ENCODE results near the gene APOB. TPM values are rescaled to one million over a fixed set of nuclear protein-coding genes. Genes with fewer than 3 reads are reported as not detected.
A peak's percentile ranks its signal among the peaks of the same experiment; 100 is the strongest.

The APOB gene
- total and polyA plus RNA-seq, 2 of the 13 experiments (the other 11 are each of a cell fraction or from before 2014, with no cell fraction given), result 1,569 to 2,515 TPM

GRCh38 chr2:21042958-21043743 is 722 bp downstream of the APOB start (continued):
- TF ChIP-seq NCOR1 (IDR thresholded peaks at IDR 0.05; ENCODE audit: borderline replicate concordance, low read length) (peak; percentile 100), PAWR (CRISPR knock-in tag; IDR thresholded peaks at IDR 0.05; ENCODE audit: borderline replicate concordance) (no peak), ZNF138 (CRISPR knock-in tag; IDR thresholded peaks at IDR 0.05; ENCODE audit: low read depth) (no peak), ZNF780A (CRISPR knock-in tag; IDR thresholded peaks at IDR 0.05) (peak; percentile 89), SNRNP70 (IDR thresholded peaks at IDR 0.05; ENCODE audit: low read depth, low read length) (no peak), ZFP62 (CRISPR knock-in tag; IDR thresholded peaks at IDR 0.05) (no peak), ZNF800 (CRISPR knock-in tag; IDR thresholded peaks at IDR 0.05) (no peak), NFYB (CRISPR knock-in tag; IDR thresholded peaks at IDR 0.05) (no peak; the same call in 1 of the 2 replicates), ZNF569 (CRISPR knock-in tag; IDR thresholded peaks at IDR 0.05; ENCODE audit: borderline replicate concordance) (no peak; the same call in 1 of the 2 replicates), CERS6 (CRISPR knock-in tag; IDR thresholded peaks at IDR 0.05) (no peak; the same call in 1 of the 2 replicates), ZNF580 (CRISPR knock-in tag; IDR thresholded peaks at IDR 0.05; ENCODE audit: borderline replicate concordance, low read depth) (peak; percentile 99), HOXA3 (CRISPR knock-in tag; IDR thresholded peaks at IDR 0.05) (peak; percentile 87; the same call in 1 of the 2 replicates), YEATS2 (CRISPR knock-in tag; IDR thresholded peaks at IDR 0.05; ENCODE audit: borderline replicate concordance) (peak; percentile 85; the same call in 1 of the 2 replicates), ZNF775 (CRISPR knock-in tag; IDR thresholded peaks at IDR 0.05; ENCODE audit: borderline replicate concordance) (peak; percentile 82; the same call in 1 of the 2 replicates), ZEB1 (IDR thresholded peaks at IDR 0.05; ENCODE audit: insufficient replicate concordance, low read depth) (peak; percentile 71), ZSCAN20 (CRISPR knock-in tag; IDR thresholded peaks at IDR 0.05; ENCODE audit: borderline replicate concordance) (no peak), ZNF326 (CRISPR knock-in tag; IDR thresholded peaks at IDR 0.05; ENCODE audit: borderline replicate concordance) (peak; percentile 69; the same call in 1 of the 2 replicates), RCOR2 (CRISPR knock-in tag; IDR thresholded peaks at IDR 0.05) (peak; percentile 98), JARID2 (CRISPR knock-in tag; IDR thresholded peaks at IDR 0.05; ENCODE audit: insufficient replicate concordance) (peak; percentile 75), ZNF792 (CRISPR knock-in tag; IDR thresholded peaks at IDR 0.05) (peak; percentile 94; the same call in 1 of the 2 replicates), RFXANK (CRISPR knock-in tag; IDR thresholded peaks at IDR 0.05) (peak; percentile 91; the same call in 1 of the 2 replicates), IRX3 (CRISPR knock-in tag; IDR thresholded peaks at IDR 0.05; ENCODE audit: borderline replicate concordance, low read depth) (peak; percentile 94), GATAD1 (CRISPR knock-in tag; IDR thresholded peaks at IDR 0.05) (peak; percentile 83)
- TF ChIP-seq, protein P1, sequence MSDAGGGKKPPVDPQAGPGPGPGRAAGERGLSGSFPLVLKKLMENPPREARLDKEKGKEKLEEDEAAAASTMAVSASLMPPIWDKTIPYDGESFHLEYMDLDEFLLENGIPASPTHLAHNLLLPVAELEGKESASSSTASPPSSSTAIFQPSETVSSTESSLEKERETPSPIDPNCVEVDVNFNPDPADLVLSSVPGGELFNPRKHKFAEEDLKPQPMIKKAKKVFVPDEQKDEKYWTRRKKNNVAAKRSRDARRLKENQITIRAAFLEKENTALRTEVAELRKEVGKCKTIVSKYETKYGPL (CRISPR knock-in tag; IDR thresholded peaks at IDR 0.05), result no peak
- TF ChIP-seq, protein P2, sequence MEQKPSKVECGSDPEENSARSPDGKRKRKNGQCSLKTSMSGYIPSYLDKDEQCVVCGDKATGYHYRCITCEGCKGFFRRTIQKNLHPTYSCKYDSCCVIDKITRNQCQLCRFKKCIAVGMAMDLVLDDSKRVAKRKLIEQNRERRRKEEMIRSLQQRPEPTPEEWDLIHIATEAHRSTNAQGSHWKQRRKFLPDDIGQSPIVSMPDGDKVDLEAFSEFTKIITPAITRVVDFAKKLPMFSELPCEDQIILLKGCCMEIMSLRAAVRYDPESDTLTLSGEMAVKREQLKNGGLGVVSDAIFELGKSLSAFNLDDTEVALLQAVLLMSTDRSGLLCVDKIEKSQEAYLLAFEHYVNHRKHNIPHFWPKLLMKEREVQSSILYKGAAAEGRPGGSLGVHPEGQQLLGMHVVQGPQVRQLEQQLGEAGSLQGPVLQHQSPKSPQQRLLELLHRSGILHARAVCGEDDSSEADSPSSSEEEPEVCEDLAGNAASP (CRISPR knock-in tag; IDR thresholded peaks at IDR 0.05; ENCODE audit: borderline replicate concordance), result peak; percentile 96

Measured in HepG2 (cell line).